HG02642 (cell line): ENCODE results near the gene FHL2.
"Not testable (repeated sequence)": the region's sequence is repeated elsewhere in the genome, so short reads cannot be mapped to it uniquely, and the experiment has no call there.

Experiments used
- ATAC-seq: cut with Tn5 transposase; IDR thresholded peaks from one replicate; pipeline ENCODE4 v1.9.1; 2021; ENCODE audit warnings: mild to moderate bottlenecking; ENCODE audit not compliant: unreplicated experiment, poor library complexity

FHL2 gene

GRCh38 chr2:105424836-105425235 lies 26.0 kb upstream of the FHL2 start:
- ATAC-seq, result not testable (repeated sequence)

- ATAC-seq, result no peak
These were observed 23.9 kb upstream of the FHL2 start for GRCh38 chr2:105422801-105423200.

DNA sequence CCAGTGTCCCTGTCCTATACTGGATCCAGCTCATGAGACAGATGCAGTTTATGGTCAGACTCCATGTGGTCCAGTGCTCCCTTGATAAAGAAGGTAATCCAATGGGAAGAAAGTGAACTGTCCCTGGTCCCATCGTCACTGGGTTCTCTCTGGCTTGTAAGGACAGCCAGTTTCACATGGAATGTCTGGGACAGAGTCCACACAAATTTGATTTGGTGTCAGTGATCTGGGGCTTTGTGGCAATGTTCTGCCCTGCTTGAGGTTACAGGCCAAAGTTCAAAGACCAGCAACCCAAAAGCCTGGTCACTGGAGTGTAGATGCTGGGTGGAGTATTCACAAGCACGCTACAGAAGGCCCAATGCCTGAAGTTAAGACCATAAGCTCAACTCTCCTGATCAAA lies 22.2 kb upstream of the FHL2 start:
- ATAC-seq, result no peak

DNA sequence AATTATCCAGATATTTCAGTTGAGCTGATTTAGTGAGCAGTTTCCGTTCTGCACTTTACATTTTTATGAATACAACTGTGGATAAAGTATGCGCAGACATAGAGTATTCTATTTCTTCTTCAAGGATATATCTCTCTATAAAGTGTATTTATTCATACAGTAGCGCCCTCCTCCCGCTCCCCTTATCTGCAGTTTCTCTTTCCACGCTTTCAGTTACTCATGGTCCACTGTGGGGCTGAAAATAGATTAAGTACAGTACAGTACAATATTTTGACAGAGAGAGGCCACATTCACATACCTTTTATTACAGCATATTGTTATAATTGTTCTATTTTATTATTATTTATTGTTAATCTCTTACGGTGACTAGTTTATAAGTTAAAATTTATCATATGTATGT lies 19.7 kb upstream of the FHL2 start:
- ATAC-seq, result no peak

DNA sequence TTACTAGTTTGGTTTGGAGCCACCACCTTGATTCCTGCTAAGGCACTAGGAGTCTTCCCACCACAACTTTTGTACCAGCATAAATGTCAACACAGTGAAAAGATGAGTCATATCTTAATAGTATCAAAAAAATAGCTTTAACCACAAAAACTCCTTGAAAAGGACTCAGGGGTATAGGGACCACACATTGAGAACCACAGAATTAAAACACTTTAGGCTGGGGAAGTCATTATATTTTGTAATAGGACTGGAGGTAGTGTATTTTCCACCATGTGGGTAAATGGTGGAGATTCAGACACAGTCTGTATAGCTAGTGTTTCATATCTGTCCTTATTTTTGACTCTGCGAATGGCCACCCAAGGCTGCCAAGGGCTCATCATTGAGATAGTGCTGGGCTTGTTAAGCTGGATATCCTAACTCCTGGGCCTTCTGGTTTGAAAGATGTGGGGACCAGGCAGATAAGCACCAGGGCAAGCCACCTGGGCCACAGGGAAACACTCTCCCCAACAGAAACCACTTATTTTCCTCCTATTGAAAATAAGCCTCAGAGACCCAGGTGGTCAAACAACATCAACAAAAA lies 19.1 kb upstream of the FHL2 start:
- ATAC-seq, result no peak

GRCh38 chr2:105416156-105416555 lies 17.3 kb upstream of the FHL2 start:
- ATAC-seq, result no peak

DNA sequence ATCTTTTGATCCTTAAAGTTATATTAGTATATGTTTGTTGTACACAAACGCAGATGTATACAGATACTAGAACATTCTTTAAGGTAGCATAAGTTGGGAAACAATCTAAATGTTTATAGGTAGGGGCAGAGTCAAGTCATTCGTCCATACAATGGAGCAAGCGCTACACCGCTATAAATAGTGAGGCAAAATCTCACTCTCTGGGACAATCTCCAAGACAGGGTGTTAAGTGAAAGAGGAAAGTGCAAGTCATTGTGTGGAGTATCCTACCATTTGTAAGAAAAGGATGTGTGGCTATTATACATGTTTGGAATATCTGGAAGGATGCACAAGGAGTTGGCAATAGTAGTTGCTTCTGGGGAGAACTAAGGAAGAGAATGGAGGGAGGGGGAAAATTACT lies 16.2 kb upstream of the FHL2 start:
- ATAC-seq, result no peak

DNA sequence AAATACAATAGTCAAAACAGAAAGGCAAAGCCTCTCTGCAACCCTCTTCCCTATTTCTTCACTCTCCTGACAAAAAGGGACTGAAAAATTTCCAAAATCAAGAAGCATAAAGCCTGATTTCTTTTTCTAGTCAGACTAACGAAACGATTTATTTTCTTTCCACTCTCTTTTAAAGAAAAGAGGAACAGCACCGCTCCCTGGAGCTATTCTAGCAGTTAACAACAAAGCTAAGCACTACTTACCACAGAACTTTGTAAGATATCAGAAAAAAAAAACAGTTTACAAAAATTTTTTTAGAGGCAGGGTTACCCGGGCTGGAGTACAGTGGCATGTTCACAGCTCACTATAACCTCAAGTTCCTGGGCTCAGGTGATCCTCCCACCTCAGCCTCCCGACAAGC lies 14.4 kb upstream of the FHL2 start:
- ATAC-seq, result no peak

DNA sequence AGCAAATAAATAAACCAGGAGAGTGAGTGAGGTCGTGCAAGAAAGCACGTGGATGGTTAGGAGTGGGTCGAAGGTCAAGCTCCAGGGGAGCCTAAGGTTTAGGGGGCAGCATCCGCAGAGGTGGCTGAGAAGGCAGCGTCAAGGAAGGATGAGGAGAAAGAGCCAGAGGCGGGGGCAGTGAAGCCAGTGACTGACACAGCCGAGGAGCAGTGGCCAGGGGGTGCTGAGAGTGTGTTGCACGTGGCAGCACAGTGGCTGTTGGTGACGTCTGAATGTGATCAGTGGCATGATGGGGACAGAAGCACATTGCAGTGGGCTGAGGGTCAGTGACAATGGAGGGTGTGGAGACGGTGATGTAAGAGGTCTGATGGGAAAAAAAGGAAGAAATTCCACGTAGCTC lies 13.7 kb upstream of the FHL2 start:
- ATAC-seq, result no peak

DNA sequence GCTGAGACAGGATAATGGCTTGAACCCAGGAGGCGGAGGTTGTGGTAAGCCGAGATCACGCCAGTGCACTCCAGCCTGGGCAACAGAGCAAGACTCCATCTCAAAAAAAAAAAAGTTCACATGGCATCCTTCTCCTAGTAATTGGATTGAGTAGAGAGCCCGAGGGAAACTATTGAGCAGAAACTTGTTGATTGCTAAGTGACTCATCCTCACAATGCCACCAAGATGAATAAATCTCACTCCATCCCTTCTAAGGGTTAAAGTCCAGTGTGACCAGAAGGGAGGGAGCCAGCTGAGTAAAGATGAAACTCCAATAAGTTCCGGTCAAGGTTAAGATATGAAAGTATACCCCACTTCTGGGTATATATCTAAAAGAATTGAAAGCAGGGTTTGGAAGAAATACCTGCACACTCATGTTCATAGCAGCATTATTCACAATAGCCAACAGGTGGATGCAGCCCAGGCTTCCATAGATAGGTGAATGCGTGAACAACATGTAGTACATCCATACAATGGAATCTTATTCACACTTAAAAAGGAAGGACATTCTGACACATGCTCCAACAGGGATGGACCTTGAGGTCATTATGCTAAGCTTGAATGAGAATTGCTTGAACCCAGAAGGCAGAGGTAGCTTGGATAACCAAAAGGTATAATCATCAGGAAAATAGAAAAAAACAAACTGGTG lies 13.0 kb upstream of the FHL2 start:
- ATAC-seq, result no peak

DNA sequence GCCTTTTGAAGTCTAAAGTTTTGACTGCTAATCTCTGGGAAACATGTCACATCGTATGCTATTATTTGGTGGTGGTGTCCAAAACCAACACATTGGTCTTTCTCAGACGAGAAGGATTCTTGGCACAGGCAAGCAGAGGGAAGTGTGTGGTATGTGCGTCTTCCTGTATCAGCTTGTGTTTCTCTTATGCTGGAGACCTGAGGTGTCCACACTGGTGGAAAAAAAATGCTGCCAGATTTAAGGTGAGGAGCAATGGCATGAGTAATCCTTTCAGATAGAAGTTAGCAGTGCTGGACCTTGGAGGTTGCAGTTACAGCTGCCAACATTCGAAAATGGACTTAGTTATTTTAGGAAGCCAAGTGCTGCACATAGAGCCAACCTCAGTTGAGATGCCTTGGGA lies 11.7 kb upstream of the FHL2 start:
- no peak for ATAC-seq

DNA sequence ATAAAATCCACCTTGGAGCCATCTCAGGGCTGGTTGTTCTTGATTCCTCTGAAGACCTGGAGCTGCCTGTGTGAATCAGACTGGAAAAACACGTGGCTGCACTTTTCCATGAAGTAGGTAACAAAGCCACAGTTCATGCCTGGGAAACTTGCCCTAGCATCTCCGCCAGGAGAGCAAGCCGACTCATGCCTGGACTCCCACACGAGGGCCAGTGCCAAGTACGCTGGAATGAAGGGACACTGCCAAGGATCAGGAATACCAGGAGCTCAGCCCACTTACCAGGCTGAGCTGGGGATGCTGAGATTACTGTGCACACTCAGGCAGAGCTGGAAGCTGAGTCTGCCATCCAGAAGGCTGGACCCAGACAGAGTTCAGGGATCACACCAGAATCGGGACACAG lies 10.9 kb upstream of the FHL2 start:
- no peak for ATAC-seq

GRCh38 chr2:105407946-105408743 lies 9.3 kb upstream of the FHL2 start:
- ATAC-seq, result no peak

GRCh38 chr2:105406221-105406620 lies 7.4 kb upstream of the FHL2 start:
- no peak for ATAC-seq

GRCh38 chr2:105405291-105405690 lies 6.4 kb upstream of the FHL2 start:
- ATAC-seq, result no peak

GRCh38 chr2:105404736-105405135 lies 5.9 kb upstream of the FHL2 start:
- ATAC-seq, result no peak

DNA sequence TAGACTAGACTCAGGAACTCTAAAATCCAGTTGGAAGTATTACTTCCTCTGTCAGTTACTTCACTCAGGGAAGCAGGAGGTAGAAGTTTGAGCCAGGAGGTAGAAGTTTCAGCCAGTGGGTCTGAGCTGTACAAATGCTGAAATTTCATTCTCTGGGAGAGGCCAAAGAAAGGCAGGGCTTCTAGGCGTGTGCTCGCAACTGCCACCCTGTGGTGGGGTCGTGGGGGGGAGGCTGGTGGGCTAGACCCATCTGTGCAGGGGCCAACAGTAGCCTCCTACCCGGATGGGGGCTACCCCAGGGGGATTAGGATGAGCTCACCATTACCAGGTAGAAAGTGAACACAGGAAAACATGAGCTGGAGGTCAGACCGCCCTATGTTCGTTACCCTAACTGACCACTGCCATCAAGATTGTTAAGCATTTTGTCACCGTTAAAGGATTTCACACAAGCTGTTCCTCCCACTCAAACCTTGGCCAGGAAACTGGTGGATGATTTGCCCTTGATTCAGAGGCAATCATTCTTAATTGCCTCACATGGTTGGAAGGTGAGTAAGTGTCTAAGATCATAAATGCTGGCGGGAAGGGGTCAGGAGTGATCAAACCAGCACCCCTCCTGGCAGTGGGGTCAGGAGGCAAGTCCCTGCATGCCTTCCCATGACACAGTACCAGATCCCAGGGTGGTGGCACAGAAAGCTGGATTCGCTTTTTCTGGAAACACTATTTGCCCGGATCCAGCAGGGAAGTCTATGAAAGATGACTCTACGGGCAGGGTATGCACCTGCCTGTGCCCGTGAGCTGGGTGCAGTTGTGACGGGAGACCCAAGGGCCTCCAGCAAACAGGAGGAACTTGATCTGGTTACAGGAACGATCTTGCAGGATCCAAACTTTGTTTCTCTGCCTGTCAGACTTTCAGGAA lies 5.2 kb upstream of the FHL2 start:
- no peak for ATAC-seq

DNA sequence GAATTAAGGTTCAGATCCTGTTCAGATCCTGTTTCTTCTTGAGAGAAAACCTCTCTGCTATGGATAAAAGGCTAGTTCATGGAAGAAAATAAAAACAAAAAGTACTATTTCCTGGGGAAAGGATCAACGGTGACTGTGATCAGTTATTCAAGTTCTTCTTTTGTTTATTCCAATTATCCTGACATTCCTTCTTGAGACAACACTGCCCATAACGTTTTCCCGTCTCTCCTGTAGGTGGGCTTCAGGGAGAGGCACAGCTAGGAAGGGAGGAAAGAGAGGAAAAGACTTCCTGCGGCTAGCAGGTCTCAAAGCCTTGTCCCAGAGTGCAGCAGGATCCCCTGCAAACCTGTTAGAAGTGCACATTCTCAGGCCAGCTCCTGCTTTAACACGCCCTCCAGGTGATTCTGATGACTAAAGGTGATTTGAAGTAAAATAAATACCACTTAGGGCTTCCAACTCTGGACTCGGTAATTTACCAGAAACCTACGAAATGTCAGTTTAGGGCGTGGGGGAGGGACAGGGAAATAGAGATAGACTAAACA lies 4.5 kb upstream of the FHL2 start:
- no peak for ATAC-seq

DNA sequence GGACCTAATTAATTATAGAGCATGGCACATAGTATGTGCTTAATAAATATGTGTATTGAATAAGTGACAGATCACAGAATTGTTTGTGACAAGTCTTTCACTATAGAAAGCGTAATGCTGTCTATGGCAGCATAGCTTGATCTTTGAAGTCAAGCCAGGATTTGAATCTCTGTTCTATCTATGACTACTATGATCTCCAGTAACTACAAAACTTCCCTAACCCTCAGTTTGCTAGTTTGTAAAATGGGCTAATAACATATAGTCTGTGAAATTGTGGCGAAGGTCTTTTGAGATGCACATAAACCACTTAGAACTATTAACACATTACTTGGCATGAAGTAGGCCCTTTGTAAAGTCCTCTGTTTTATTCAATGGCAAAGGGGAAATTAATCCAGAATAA lies 4.0 kb upstream of the FHL2 start:
- ATAC-seq, result no peak

DNA sequence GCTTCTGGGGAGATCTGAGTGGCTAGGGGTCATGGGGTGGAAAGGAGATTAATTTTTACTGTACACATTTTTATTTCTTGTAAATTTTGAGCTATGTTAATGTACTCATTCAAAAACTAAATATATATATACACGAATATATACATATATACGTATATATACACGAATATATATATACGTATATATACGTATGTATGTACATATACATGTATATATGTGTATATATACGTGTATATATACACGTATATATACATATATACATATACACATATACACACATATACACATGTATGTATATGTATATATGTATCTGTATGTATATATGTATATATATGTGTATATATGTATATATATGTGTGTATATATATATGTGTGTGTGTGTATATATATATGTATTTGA lies 3.0 kb upstream of the FHL2 start:
- ATAC-seq, result no peak
